HT-29 (cell line): ENCODE data around the gene PTX3. TPM values are rescaled to one million over a fixed set of nuclear protein-coding genes. Genes with fewer than 3 reads are reported as not detected.

Experiments used
- DNase-seq: peaks from one replicate; pipeline ENCODE4 v3.0.0-alpha.2; 2015; ENCODE audit warnings: low spot score
- total RNA-seq: library from RNA; depleted of rRNA; stranded (reverse); fragments of >200 nt; shearing (Covaris generic); gene quantifications from 2 replicates; pipeline ENCODE4 v1.2.3, GENCODE V29; 2014

PTX3 gene
- total RNA-seq, 1 experiment from 2014 or later, result not detected

- no peak for DNase-seq
These were observed 16.0 kb upstream of the PTX3 start for GRCh38 chr3:157420606-157421130.

DNA sequence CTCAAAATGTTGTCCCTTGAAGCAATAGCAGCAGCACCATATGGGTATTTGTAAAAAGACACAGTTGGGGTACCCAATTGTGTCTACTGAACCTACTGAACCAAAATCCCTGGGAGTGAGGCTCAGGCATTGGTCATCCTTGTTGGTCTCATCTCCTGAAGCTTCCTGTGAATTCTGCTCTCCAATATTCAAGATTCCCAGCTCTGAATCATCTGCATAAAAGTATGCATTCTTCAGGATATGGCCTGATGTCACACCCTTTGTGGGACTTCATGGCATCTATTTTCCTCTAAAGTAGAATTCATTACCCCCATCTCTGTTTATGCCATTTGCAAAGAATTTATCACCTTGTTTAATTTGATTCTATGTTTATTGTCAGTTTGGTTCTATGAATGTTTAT lies 13.3 kb upstream of the PTX3 start:
- DNase-seq, result no peak

GRCh38 chr3:157427901-157428300 lies 8.7 kb upstream of the PTX3 start:
- DNase-seq, result no peak

- DNase-seq, result no peak
These were observed 7.8 kb upstream of the PTX3 start for GRCh38 chr3:157428853-157429252.

DNA sequence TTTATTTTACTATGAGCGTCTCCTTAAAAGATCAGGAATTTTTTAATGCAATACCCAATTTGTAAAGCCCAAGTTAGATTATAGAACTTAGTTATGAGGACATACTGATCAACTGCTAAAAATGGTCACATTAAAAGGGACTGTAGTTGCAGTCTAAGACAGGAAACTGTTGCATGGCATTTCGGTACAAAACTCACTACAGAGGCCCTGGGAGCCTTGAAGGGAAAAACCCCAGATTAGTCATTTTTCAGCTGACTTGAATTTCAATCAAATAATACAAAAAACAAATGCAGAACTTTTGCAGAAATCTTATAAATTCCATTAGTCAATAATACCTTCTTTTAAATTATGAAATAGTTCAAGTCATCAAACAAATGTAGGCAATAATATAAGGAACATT lies 6.9 kb upstream of the PTX3 start:
- DNase-seq, result no peak

DNA sequence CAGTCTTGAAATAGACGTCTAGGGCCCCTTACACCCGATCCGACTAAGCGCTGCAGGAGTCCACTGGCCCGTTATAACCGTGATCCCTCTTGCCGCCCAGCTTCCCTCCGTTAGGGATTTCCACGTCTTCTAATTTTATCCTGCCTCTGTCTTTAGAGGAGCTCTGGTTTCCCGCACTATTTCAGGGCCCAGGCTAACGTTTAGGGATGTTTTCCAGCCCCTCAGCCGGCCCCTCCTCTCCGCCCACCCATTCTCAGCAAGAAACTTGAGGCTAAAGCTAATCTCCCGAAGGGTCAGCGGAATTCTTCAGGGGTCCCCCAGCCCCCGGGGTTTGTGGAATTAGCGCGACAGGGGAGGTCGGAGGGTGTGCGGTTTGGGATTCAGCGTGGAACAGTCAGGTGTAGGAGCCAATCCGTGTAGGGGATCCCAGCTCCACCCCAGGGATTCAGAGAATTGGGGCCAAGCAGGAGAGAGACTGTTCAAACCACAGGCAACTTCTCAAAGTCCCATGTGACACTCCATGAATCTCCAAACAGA lies 1.6 kb downstream of the PTX3 start:
- no peak for DNase-seq

GRCh38 chr3:157441102-157441624 lies 4.5 kb downstream of the PTX3 start:
- DNase-seq, result no peak

DNA sequence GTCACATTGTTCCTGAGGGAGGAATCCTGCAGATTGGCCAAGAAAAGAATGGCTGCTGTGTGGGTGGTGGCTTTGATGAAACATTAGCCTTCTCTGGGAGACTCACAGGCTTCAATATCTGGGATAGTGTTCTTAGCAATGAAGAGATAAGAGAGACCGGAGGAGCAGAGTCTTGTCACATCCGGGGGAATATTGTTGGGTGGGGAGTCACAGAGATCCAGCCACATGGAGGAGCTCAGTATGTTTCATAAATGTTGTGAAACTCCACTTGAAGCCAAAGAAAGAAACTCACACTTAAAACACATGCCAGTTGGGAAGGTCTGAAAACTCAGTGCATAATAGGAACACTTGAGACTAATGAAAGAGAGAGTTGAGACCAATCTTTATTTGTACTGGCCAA lies 6.1 kb downstream of the PTX3 start:
- no peak for DNase-seq

DNA sequence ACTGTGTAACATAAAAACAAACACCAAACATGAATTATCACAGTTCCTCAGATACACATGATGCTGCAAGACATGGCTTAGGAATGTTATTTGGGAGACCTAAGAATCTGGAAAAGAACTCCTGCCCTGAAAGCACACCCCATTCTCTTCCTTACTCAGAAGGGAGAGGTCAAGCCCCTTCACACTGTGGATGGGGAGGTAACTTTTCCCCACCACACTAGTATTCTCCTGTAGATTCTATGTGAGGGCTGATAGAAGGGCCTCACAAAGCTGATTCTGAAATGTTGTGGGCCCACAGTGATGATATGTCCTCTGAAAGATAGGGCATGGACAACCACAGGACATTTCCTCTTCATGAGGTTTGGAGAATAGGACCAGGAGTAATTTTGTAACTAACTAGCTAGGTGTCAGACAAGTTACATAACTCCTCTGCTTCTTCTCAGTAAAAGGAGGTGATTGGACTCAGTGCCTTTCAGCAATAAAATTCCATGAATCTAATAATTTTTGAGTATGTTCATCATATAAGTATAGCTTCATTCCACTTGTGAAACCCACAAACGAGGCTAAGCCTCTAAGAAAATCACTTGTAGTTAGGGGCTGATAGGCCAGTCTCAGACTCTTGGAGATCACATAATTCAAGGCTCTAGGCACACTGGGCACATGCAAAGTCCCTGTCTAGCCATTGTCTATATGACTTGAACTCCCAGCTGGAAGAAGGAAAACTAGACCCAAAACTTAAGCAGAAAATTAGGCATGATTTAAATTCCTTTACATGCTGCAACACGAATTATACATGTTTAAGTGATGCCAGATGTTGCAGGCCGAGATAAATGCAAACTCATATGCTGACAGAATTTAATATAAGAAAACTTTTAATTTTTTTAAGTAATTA lies 7.5 kb downstream of the PTX3 start:
- DNase-seq, result no peak

DNA sequence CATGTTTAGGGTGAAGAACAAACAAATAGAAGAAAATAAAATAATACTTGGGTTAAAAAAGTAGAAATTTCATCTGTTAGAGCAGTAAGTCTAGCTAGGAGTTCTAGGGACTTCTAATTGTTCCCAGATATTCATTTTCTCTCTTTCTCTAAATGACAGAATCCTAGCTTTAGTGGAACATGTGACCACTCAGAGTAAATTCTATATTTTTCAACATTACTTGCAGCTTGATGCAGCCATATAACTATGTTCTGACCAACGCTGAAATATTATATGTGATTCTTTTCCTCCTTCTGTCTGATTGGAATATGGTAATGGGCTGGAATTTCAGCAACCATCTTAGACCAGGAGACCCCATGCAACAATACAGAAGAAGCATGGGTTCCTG lies 8.1 kb downstream of the PTX3 start:
- DNase-seq, result no peak

DNA sequence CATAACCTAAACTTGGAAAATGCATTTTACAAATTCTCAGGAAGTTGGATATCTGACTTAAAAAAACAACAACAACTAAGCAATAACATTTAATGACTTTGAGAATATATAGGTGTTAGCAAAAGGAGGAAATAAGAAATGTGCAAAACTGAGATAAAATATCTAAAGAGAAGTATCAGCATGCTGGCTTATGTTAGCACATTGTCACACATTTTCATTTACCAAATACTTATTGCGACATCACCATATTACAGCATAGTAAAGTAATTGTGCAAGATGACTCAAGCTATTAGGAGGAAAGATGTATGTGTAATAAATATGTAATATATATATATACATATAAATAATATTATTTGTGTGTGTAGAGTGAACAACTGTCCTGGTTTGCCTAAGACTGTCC lies 9.2 kb downstream of the PTX3 start:
- no peak for DNase-seq

- peak; percentile 6 for DNase-seq
These were observed 10.5 kb downstream of the PTX3 start for GRCh38 chr3:157447026-157447694.

DNA sequence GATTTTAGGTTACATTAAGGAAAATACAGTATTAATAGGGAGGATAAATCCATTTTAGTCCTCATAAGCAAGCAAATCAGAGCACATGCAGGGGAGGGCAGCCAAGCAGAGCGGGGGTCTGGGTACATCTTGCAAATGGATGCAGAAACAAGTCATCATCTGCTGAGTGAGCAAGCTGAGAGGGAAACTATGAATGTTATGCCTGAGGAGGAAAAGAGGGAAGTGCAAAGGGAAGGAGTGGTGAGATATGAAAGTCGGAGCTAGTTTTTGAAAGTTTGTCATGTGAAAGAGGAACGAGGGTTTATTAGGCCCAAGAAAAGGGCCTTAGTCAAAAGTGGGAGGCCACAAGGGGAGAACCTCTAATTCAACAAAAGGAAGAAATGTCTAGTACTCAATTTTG lies 15.4 kb downstream of the PTX3 start:
- DNase-seq, result no peak

- no peak for DNase-seq
These were observed 17.2 kb downstream of the PTX3 start for GRCh38 chr3:157453824-157454223.

- DNase-seq, result no peak
These were observed 23.1 kb downstream of the PTX3 start for GRCh38 chr3:157459706-157460105.

DNA sequence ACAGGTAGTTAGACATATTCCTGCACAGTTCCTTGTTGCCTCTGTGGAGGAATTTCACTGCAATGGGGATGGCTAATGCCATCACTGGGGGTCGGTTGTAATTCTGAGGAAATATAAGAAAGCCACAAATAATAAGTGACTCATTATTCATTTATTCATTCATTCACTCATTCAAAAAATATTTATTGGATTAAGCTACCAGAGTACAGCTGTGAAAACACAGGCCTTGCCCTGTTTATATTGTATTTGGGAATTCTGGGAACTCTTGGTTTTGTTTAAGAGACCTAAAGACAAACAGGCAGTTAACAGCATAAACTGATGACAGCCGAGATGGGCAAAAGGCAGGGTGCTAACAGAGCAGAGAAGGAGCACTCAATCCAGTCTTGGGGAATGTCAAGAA lies 23.6 kb downstream of the PTX3 start:
- no peak for DNase-seq

- DNase-seq, result no peak
These were observed 27.2 kb downstream of the PTX3 start for GRCh38 chr3:157463816-157464215.

DNA sequence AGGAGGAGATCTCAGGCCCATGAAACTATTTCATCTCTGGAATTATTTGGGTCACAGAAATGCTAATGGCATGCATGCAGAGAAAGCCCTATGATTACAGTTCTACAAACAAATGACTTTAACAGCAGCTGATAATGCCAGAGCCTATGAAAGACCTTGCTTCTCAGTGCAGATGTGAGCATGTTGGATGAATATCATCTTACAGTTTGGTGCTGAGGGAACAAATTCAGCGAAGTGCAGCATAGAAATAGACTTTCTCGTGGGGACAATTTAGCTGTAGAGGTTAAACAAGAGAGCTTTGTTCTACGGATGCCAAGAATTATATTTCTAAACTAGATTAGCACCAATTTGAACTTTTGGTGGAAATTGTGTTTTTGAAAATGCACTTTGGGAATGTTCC lies 27.7 kb downstream of the PTX3 start:
- no peak for DNase-seq

DNA sequence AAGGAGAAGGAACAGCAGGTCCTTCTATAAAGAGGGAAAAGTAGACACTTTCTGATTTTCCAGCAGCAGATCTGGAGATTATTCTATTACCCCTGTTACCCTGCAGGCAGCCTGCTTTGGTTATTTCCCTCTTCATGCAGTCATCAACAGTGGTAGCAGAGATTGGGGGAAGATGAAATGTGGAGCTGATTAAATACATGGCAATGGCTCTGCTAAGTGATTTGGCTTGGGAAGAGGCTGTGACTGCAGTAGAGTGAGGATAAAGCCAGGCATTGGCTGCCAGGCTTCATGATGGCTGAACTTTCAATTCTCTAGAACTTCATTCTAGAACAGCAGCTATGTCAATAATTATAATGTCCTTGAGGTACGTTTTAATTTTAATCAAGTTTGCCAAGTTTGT lies 29.1 kb downstream of the PTX3 start:
- DNase-seq, result no peak

GRCh38 chr3:157467200-157467599 lies 30.6 kb downstream of the PTX3 start:
- no peak for DNase-seq

DNA sequence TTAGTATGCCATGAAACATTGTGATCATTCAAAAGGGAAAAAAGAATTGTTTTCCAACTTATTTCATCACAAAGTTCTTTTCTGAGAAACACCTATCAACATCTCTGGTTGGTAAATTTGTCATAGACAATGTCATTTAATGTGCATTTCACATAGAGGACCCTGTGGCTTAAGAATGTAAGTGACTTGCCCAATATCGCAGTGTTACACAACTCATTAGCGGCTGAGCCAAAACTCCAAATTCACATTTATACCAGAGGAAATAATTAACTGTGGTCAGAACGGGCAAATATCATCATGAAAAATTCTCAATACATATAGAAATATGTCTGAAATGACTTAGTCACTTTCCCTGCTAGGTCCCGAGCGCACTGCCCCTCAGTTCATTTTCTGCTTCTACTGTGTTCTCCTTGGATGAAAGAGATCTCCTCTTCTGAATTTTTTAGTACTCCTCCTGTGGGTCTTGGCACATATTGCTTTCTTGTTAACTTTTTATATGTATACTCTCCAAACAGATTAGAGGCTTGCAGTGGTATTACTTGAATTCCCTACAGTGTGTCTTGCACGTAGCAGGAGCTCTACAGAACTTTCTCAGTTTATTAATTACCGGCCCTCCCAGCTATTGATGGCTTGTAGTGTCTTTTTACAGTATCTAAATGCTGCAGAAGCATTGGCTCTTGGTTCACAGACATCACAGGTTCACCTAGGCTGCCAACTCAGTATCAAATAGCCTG lies 33.1 kb downstream of the PTX3 start:
- no peak for DNase-seq

GRCh38 chr3:157471064-157471463 lies 34.4 kb downstream of the PTX3 start:
- no peak for DNase-seq
